ENCODE measurements around the gene TMEM200B. TPM values are rescaled to one million over a fixed set of nuclear protein-coding genes. Genes with fewer than 3 reads are reported as not detected.
"Not testable (repeated sequence)": the region's sequence is repeated elsewhere in the genome, so short reads cannot be mapped to it uniquely, and the experiment has no call there.

The TMEM200B gene
- 0.03 and 0.43 TPM in 2 replicates for total RNA-seq (2014; rRNA removed; shearing (Covaris generic))

GRCh38 chr1:29123887-29124365 lies at the start of gene TMEM200B:
Gene TMEM200B (minus strand): TSS chr1:29123903. CDS start chr1:29121828, 2,075 bp downstream.
- DNase-seq (ENCODE audit: low spot score), result no peak

GRCh38 chr1:29172415-29172939 lies 48.8 kb upstream of the TMEM200B start:
- no peak for DNase-seq (ENCODE audit: low spot score)

- no peak for DNase-seq (ENCODE audit: low spot score)
These were observed 47.8 kb upstream of the TMEM200B start for GRCh38 chr1:29171521-29171920.

- DNase-seq (ENCODE audit: low spot score), result no peak
These were observed 47.4 kb upstream of the TMEM200B start for GRCh38 chr1:29171089-29171488.

- no peak for DNase-seq (ENCODE audit: low spot score)
These were observed 46.3 kb upstream of the TMEM200B start for GRCh38 chr1:29169976-29170375.

GRCh38 chr1:29167904-29168303 lies 44.2 kb upstream of the TMEM200B start:
- DNase-seq (ENCODE audit: low spot score), result no peak

- no peak for DNase-seq (ENCODE audit: low spot score)
These were observed 42.7 kb upstream of the TMEM200B start for GRCh38 chr1:29166291-29166878.

- DNase-seq (ENCODE audit: low spot score), result no peak
These were observed 40.9 kb upstream of the TMEM200B start for GRCh38 chr1:29164588-29164987.

- DNase-seq (ENCODE audit: low spot score), result no peak
These were observed 38.9 kb upstream of the TMEM200B start for GRCh38 chr1:29162476-29163138.

GRCh38 chr1:29162025-29162424 lies 38.3 kb upstream of the TMEM200B start:
- DNase-seq (ENCODE audit: low spot score), result no peak

- DNase-seq (ENCODE audit: low spot score), result no peak
These were observed 36.1 kb upstream of the TMEM200B start for GRCh38 chr1:29159773-29160172.

GRCh38 chr1:29157269-29157601 lies 33.5 kb upstream of the TMEM200B start:
- no peak for DNase-seq (ENCODE audit: low spot score)

GRCh38 chr1:29156543-29157268 lies 33.0 kb upstream of the TMEM200B start:
- no peak for DNase-seq (ENCODE audit: low spot score)

GRCh38 chr1:29152046-29152805 lies 28.5 kb upstream of the TMEM200B start:
- DNase-seq (ENCODE audit: low spot score), result no peak

- not testable (repeated sequence) for DNase-seq (ENCODE audit: low spot score)
These were observed 26.6 kb upstream of the TMEM200B start for GRCh38 chr1:29150346-29150745.

- no peak for DNase-seq (ENCODE audit: low spot score)
These were observed 25.2 kb upstream of the TMEM200B start for GRCh38 chr1:29148656-29149491.

- DNase-seq (ENCODE audit: low spot score), result peak; percentile 10
These were observed 22.2 kb upstream of the TMEM200B start for GRCh38 chr1:29145739-29146437.

GRCh38 chr1:29144178-29144577 lies 20.5 kb upstream of the TMEM200B start:
- no peak for DNase-seq (ENCODE audit: low spot score)

- DNase-seq (ENCODE audit: low spot score), result no peak
These were observed 19.0 kb upstream of the TMEM200B start for GRCh38 chr1:29142714-29143113.

- DNase-seq (ENCODE audit: low spot score), result no peak
These were observed 12.8 kb upstream of the TMEM200B start for GRCh38 chr1:29136391-29136915.

Data from A172 (cell line).